ENCODE measurements around the gene TRIM26.

TRIM26 gene

GRCh38 chr6:30171677-30172471 lies 41.3 kb downstream of the TRIM26 start:
- TF ChIP-seq GLIS3 (CRISPR knock-in tag; IDR thresholded peaks at IDR 0.05) (no peak), ZC3H10 (CRISPR knock-in tag; IDR thresholded peaks at IDR 0.05) (no peak), TSHZ2 (CRISPR knock-in tag; IDR thresholded peaks at IDR 0.05) (no peak), ISL1 (CRISPR knock-in tag; IDR thresholded peaks at IDR 0.05) (no peak), ZFP3 (CRISPR knock-in tag; IDR thresholded peaks at IDR 0.05) (no peak), ZNF565 (CRISPR knock-in tag; conservative IDR thresholded peaks at IDR 0.05; ENCODE audit: low read depth) (no peak), ZFP30 (CRISPR knock-in tag; IDR thresholded peaks at IDR 0.05) (no peak), PPARA (CRISPR knock-in tag; IDR thresholded peaks at IDR 0.05; ENCODE audit: borderline replicate concordance) (no peak), OSR1 (CRISPR knock-in tag; IDR thresholded peaks at IDR 0.05) (no peak), ARNTL (CRISPR knock-in tag; IDR thresholded peaks at IDR 0.05; ENCODE audit: borderline replicate concordance, low read depth) (no peak), TOX (CRISPR knock-in tag; IDR thresholded peaks at IDR 0.05; ENCODE audit: borderline replicate concordance) (no peak), BACH2 (CRISPR knock-in tag; IDR thresholded peaks at IDR 0.05; ENCODE audit: borderline replicate concordance) (no peak), CREB5 (CRISPR knock-in tag; IDR thresholded peaks at IDR 0.05; ENCODE audit: low read depth) (no peak)
- TF ChIP-seq, protein P1, sequence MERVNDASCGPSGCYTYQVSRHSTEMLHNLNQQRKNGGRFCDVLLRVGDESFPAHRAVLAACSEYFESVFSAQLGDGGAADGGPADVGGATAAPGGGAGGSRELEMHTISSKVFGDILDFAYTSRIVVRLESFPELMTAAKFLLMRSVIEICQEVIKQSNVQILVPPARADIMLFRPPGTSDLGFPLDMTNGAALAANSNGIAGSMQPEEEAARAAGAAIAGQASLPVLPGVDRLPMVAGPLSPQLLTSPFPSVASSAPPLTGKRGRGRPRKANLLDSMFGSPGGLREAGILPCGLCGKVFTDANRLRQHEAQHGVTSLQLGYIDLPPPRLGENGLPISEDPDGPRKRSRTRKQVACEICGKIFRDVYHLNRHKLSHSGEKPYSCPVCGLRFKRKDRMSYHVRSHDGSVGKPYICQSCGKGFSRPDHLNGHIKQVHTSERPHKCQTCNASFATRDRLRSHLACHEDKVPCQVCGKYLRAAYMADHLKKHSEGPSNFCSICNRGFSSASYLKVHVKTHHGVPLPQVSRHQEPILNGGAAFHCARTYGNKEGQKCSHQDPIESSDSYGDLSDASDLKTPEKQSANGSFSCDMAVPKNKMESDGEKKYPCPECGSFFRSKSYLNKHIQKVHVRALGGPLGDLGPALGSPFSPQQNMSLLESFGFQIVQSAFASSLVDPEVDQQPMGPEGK (CRISPR knock-in tag; IDR thresholded peaks at IDR 0.05; ENCODE audit: borderline replicate concordance): no peak
- TF ChIP-seq, protein P2, sequence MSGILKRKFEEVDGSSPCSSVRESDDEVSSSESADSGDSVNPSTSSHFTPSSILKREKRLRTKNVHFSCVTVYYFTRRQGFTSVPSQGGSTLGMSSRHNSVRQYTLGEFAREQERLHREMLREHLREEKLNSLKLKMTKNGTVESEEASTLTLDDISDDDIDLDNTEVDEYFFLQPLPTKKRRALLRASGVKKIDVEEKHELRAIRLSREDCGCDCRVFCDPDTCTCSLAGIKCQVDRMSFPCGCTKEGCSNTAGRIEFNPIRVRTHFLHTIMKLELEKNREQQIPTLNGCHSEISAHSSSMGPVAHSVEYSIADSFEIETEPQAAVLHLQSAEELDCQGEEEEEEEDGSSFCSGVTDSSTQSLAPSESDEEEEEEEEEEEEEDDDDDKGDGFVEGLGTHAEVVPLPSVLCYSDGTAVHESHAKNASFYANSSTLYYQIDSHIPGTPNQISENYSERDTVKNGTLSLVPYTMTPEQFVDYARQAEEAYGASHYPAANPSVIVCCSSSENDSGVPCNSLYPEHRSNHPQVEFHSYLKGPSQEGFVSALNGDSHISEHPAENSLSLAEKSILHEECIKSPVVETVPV (CRISPR knock-in tag; IDR thresholded peaks at IDR 0.05): no peak
- peak; percentile 39 for ATAC-seq

- ATAC-seq: peak; percentile 96
- TF ChIP-seq ZNF565 (CRISPR knock-in tag; conservative IDR thresholded peaks at IDR 0.05; ENCODE audit: low read depth) (no peak), RARB (CRISPR knock-in tag; IDR thresholded peaks at IDR 0.05) (no peak), BACH2 (CRISPR knock-in tag; IDR thresholded peaks at IDR 0.05; ENCODE audit: borderline replicate concordance) (no peak), ARNTL (CRISPR knock-in tag; IDR thresholded peaks at IDR 0.05; ENCODE audit: borderline replicate concordance, low read depth) (no peak), ZFP30 (CRISPR knock-in tag; IDR thresholded peaks at IDR 0.05) (no peak), ESRRG (CRISPR knock-in tag; IDR thresholded peaks at IDR 0.05) (no peak), CREB5 (CRISPR knock-in tag; IDR thresholded peaks at IDR 0.05; ENCODE audit: low read depth) (no peak), ZNF70 (CRISPR knock-in tag; IDR thresholded peaks at IDR 0.05) (no peak), CSDC2 (CRISPR knock-in tag; IDR thresholded peaks at IDR 0.05) (no peak), GLIS3 (CRISPR knock-in tag; IDR thresholded peaks at IDR 0.05) (no peak), ZFP3 (CRISPR knock-in tag; IDR thresholded peaks at IDR 0.05) (no peak), ZC3H10 (CRISPR knock-in tag; IDR thresholded peaks at IDR 0.05) (no peak), TSHZ2 (CRISPR knock-in tag; IDR thresholded peaks at IDR 0.05) (no peak), SNAI2 (CRISPR knock-in tag; IDR thresholded peaks at IDR 0.05) (no peak)
- TF ChIP-seq, protein P1 (CRISPR knock-in tag; IDR thresholded peaks at IDR 0.05; ENCODE audit: borderline replicate concordance): no peak
- TF ChIP-seq, protein P2 (CRISPR knock-in tag; IDR thresholded peaks at IDR 0.05): no peak
Measured at GRCh38 chr6:30169658-30170614, 43.3 kb downstream of the TRIM26 start.
